ENCODE measurements around the gene SCARB1.
"Not testable (repeated sequence)": the region's sequence is repeated elsewhere in the genome, so short reads cannot be mapped to it uniquely, and the experiment has no call there.

Gene SCARB1

GRCh38 chr12:124901003-124901402, 37.3 kb upstream of the SCARB1 start:
- TF ChIP-seq EZH2 (IDR thresholded peaks at IDR 0.05; ENCODE audit: borderline replicate concordance, low read length) = no peak

DNA sequence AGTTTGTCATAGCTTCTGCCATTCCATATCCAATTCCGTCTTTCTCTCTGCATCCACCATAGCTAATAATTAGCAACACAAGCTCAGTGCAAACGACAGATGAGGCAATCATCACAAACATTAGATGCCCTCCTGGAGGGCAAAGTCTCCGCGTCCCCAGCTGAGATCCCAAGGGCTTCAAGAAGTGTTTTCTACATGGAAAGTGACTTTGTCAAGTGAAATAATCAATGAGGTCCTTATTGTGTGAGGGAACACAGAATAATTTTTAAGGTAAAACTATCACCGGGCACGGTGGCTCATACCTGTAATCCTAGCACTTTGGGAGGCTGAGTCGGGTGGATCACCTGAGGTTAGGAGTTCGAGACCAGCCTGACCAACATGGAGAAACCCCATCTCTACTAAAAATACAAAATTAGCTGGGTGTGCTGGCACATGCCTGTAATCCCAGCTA, 36.7 kb upstream of the SCARB1 start:
- peaks cover 12% of the 10 kb centered on the region for H3K4me1 ChIP-seq (ENCODE audit: insufficient read depth, low read length, severe bottlenecking)
- H3K27me3 ChIP-seq (ENCODE audit: insufficient read depth, low read length); H3K27ac ChIP-seq (ENCODE audit: low read depth, low read length, poor library complexity, severe bottlenecking); H3K4me2 ChIP-seq (ENCODE audit: low read length); H3K9me3 ChIP-seq (ENCODE audit: low read length); H3F3A ChIP-seq (ENCODE audit: insufficient read depth, low read length); H3K36me3 ChIP-seq (ENCODE audit: insufficient read depth, low read length); H3K79me2 ChIP-seq (ENCODE audit: insufficient read depth, low read length); H3K9me2 ChIP-seq (ENCODE audit: low read depth, low read length); H3K9ac ChIP-seq (ENCODE audit: low read length); H4K20me1 ChIP-seq (ENCODE audit: insufficient read depth, low read length); H3K4me3 ChIP-seq (ENCODE audit: low read depth, low read length, poor library complexity, severe bottlenecking); H2AFZ ChIP-seq (ENCODE audit: low read length): not testable (repeated sequence)

More at GRCh38 chr12:124901003-124901402, 37.3 kb upstream of the SCARB1 start:
- peaks cover 12% of the 10 kb centered on the region for H3K4me1 ChIP-seq (ENCODE audit: insufficient read depth, low read length, severe bottlenecking)
- H3K27me3 ChIP-seq (ENCODE audit: insufficient read depth, low read length) = no peaks in the 10 kb centered on the region
- H3F3A ChIP-seq (ENCODE audit: insufficient read depth, low read length) = no peaks in the 10 kb centered on the region
- no peaks in the 10 kb centered on the region for H3K36me3 ChIP-seq (ENCODE audit: insufficient read depth, low read length)
- H3K9me2 ChIP-seq (ENCODE audit: low read depth, low read length) = no peaks in the 10 kb centered on the region
- no peak overlapping the region for H2AFZ ChIP-seq (ENCODE audit: low read length)
- no peaks in the 10 kb centered on the region for H4K20me1 ChIP-seq (ENCODE audit: insufficient read depth, low read length)
- H3K9me3 ChIP-seq (ENCODE audit: low read length) = no peaks in the 10 kb centered on the region
- H3K4me3 ChIP-seq (ENCODE audit: low read depth, low read length, poor library complexity, severe bottlenecking) = no peak overlapping the region
- no peak overlapping the region for H3K9ac ChIP-seq (ENCODE audit: low read length)
- no peak overlapping the region for H3K4me2 ChIP-seq (ENCODE audit: low read length)
- no peaks in the 10 kb centered on the region for H3K79me2 ChIP-seq (ENCODE audit: insufficient read depth, low read length)
- no peak overlapping the region for H3K27ac ChIP-seq (ENCODE audit: low read depth, low read length, poor library complexity, severe bottlenecking)

DNA sequence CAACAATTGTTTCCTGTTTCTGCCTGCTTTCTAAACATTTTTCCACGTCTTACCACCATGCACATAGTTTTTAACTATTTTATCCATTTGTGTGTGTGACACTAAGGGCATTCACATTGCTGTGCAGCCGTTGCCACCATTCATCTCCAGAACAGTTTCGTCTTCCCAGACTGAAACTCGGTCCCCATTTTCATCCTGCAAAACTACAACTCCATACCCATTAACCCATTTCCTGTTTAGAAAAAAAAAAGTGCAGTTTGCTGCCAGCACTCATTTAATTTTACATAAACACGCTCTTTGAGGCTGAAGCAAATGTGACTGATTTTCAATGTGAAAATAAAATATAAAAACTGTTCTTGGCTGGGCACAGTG, 35.2 kb upstream of the SCARB1 start:
- Histone ChIP-seq H3K36me3 (ENCODE audit: insufficient read depth, low read length) (no peaks in the 10 kb centered on the region), H2AFZ (ENCODE audit: low read length) (no peak overlapping the region), H3K9me3 (ENCODE audit: low read length) (no peaks in the 10 kb centered on the region), H3K27me3 (ENCODE audit: insufficient read depth, low read length) (no peaks in the 10 kb centered on the region), H3K4me2 (ENCODE audit: low read length) (no peak overlapping the region), H3F3A (ENCODE audit: insufficient read depth, low read length) (no peaks in the 10 kb centered on the region), H3K9me2 (ENCODE audit: low read depth, low read length) (no peaks in the 10 kb centered on the region), H4K20me1 (ENCODE audit: insufficient read depth, low read length) (no peaks in the 10 kb centered on the region), H3K9ac (ENCODE audit: low read length) (no peak overlapping the region), H3K4me3 (ENCODE audit: low read depth, low read length, poor library complexity, severe bottlenecking) (no peak overlapping the region), H3K27ac (ENCODE audit: low read depth, low read length, poor library complexity, severe bottlenecking) (no peak overlapping the region), H3K79me2 (ENCODE audit: insufficient read depth, low read length) (no peaks in the 10 kb centered on the region), H3K4me1 (ENCODE audit: insufficient read depth, low read length, severe bottlenecking) (peaks cover 7% of the 10 kb centered on the region)
- TF ChIP-seq, protein P1, sequence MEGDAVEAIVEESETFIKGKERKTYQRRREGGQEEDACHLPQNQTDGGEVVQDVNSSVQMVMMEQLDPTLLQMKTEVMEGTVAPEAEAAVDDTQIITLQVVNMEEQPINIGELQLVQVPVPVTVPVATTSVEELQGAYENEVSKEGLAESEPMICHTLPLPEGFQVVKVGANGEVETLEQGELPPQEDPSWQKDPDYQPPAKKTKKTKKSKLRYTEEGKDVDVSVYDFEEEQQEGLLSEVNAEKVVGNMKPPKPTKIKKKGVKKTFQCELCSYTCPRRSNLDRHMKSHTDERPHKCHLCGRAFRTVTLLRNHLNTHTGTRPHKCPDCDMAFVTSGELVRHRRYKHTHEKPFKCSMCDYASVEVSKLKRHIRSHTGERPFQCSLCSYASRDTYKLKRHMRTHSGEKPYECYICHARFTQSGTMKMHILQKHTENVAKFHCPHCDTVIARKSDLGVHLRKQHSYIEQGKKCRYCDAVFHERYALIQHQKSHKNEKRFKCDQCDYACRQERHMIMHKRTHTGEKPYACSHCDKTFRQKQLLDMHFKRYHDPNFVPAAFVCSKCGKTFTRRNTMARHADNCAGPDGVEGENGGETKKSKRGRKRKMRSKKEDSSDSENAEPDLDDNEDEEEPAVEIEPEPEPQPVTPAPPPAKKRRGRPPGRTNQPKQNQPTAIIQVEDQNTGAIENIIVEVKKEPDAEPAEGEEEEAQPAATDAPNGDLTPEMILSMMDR (IDR thresholded peaks at IDR 0.05; ENCODE audit: low read length) = no peak
- TF ChIP-seq EZH2 (IDR thresholded peaks at IDR 0.05; ENCODE audit: borderline replicate concordance, low read length) = no peak

- Histone ChIP-seq H3K79me2 (ENCODE audit: insufficient read depth, low read length) (no peaks in the 10 kb centered on the region), H3K36me3 (ENCODE audit: insufficient read depth, low read length) (no peaks in the 10 kb centered on the region), H3K9me2 (ENCODE audit: low read depth, low read length) (no peaks in the 10 kb centered on the region), H3F3A (ENCODE audit: insufficient read depth, low read length) (no peaks in the 10 kb centered on the region), H4K20me1 (ENCODE audit: insufficient read depth, low read length) (no peaks in the 10 kb centered on the region), H3K4me2 (ENCODE audit: low read length) (peak overlapping the region; percentile 40), H3K9me3 (ENCODE audit: low read length) (no peaks in the 10 kb centered on the region), H3K27me3 (ENCODE audit: insufficient read depth, low read length) (no peaks in the 10 kb centered on the region), H3K4me3 (ENCODE audit: low read depth, low read length, poor library complexity, severe bottlenecking) (no peak overlapping the region), H3K9ac (ENCODE audit: low read length) (no peak overlapping the region), H2AFZ (ENCODE audit: low read length) (no peak overlapping the region), H3K27ac (ENCODE audit: low read depth, low read length, poor library complexity, severe bottlenecking) (no peak overlapping the region), H3K4me1 (ENCODE audit: insufficient read depth, low read length, severe bottlenecking) (peaks cover 7% of the 10 kb centered on the region)
- TF ChIP-seq, protein P1 (IDR thresholded peaks at IDR 0.05; ENCODE audit: low read length) = peak; percentile 56; the same call in 1 of the 2 replicates
- TF ChIP-seq EZH2 (IDR thresholded peaks at IDR 0.05; ENCODE audit: borderline replicate concordance, low read length) = no peak
These were observed 34.7 kb upstream of the SCARB1 start for GRCh38 chr12:124898200-124898922.
